ELF-1 (cell line): Measurements from ENCODE around the gene HNF4A.

Source experiments
- DNase-seq: peaks from one replicate; pipeline ENCODE4 v3.0.0-alpha.2; 2016; ENCODE audit warnings: low read depth, low spot score

The HNF4A gene

GRCh38 chr20:44405785-44406571 is 50.5 kb downstream of the HNF4A start:
- DNase-seq, result no peak

- DNase-seq, result no peak
Observed at GRCh38 chr20:44406572-44407137, 51.2 kb downstream of the HNF4A start.

GRCh38 chr20:44407402-44408184 is 52.1 kb downstream of the HNF4A start:
- peak; percentile 53 for DNase-seq

GRCh38 chr20:44409132-44409600 is 53.7 kb downstream of the HNF4A start:
- DNase-seq, result no peak

- DNase-seq, result no peak
Observed at GRCh38 chr20:44410583-44411019, 55.1 kb downstream of the HNF4A start.

GRCh38 chr20:44411020-44411756 is 55.7 kb downstream of the HNF4A start:
- DNase-seq, result no peak

- DNase-seq, result no peak
Observed at GRCh38 chr20:44411757-44412401, 56.4 kb downstream of the HNF4A start.

- no peak for DNase-seq
Observed at GRCh38 chr20:44412402-44413144, 57.1 kb downstream of the HNF4A start.

- DNase-seq, result no peak
Observed at GRCh38 chr20:44413575-44414345, 58.3 kb downstream of the HNF4A start.

GRCh38 chr20:44414346-44414714 is 58.8 kb downstream of the HNF4A start:
- no peak for DNase-seq

GRCh38 chr20:44414808-44415207 is 59.3 kb downstream of the HNF4A start:
- no peak for DNase-seq

- no peak for DNase-seq
Observed at GRCh38 chr20:44415833-44416715, 60.6 kb downstream of the HNF4A start.

- DNase-seq, result no peak
Observed at GRCh38 chr20:44418069-44418905, 62.8 kb downstream of the HNF4A start.

- DNase-seq, result no peak
Observed at GRCh38 chr20:44419131-44419844, 63.8 kb downstream of the HNF4A start.

GRCh38 chr20:44420497-44420896 is 65.0 kb downstream of the HNF4A start:
- no peak for DNase-seq

- no peak for DNase-seq
Observed at GRCh38 chr20:44422083-44422482, 66.6 kb downstream of the HNF4A start.

GRCh38 chr20:44423480-44423879 is 68.0 kb downstream of the HNF4A start:
- no peak for DNase-seq
